HG02759 (cell line): ENCODE results near the gene TTC4.

ENCODE experiments used
- ATAC-seq: cut with Tn5 transposase; IDR thresholded peaks from one replicate; pipeline ENCODE4 v1.9.1; 2021; ENCODE audit warnings: mild to moderate bottlenecking, moderate library complexity; ENCODE audit not compliant: unreplicated experiment

Gene TTC4

DNA sequence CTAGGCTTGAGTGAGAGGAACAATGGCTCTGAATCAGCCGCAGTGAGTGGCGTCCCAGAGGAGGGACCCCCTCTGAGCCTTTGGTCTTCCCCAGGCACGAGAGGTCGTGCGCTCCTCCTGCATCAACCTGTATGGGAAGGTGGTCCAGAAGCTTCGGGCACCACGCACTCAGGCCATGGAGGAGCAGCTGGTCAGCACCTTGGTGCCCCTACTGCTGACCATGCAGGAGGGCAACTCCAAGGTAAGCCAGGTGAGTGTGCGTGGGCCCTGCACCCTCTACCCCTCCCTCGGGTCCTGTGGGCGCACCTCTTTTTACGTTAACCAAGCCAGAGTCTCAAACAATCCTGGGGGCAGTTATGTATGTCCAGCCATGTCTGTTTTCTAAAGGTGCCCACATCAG lies 13.7 kb upstream of the TTC4 start:
- no peak for ATAC-seq

DNA sequence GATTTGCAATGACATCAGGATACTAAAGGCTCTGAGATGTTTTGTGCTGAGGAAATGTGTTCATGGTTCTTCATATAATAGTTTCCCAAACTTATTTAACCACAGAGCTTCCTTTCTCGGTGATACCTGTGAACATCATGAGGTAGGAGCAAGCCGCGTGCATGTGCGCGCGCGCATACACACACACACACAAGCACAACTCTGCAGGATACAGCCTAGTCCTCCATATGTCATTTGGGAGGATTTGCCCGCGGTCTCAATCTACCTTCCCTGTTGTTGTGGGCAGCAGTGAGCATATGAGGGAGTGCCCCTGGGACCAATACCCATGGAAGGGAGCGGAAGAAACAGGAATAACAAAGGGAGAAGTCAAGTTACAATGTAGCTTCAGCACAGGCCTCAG lies 12.2 kb upstream of the TTC4 start:
- ATAC-seq: no peak

DNA sequence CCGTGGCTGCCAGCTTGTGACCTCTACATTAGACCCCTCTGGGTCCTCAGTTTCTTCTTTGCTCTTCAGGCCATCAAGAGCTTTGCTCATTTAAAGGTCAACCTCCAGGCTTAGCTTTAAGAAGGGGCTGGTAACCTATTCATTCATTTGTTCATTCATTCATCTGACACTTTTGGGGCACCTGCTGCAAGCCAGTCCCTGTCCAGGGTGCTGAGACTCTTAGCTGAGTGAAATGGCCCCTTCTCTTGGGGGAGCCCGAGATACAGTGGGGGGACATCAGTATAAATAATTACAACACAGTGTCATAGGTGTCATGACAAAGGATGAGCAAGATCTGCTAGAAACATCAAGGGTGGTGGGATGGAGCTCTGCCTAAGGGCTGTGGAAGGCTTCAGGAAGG lies 10.5 kb upstream of the TTC4 start:
- no peak for ATAC-seq

DNA sequence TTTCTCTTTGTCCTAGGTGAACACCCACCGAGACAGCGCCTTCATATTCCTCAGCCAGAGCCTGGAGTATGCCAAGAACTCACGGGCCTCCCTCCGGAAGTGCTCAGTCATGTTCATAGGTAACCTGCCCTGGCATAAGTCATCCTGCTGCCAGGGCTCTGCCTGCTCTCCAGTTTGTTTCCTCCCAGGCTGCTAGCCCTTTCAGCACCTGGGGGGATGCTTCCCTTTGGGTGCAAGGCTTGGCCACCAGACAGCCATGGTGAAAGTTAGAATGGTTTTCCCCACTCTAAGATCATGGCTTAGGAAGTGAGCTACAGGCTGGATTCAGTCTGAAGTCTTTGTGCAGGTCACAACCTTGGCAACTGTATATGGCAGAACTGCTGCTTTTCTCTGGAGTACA lies 9.2 kb upstream of the TTC4 start:
- ATAC-seq: no peak

DNA sequence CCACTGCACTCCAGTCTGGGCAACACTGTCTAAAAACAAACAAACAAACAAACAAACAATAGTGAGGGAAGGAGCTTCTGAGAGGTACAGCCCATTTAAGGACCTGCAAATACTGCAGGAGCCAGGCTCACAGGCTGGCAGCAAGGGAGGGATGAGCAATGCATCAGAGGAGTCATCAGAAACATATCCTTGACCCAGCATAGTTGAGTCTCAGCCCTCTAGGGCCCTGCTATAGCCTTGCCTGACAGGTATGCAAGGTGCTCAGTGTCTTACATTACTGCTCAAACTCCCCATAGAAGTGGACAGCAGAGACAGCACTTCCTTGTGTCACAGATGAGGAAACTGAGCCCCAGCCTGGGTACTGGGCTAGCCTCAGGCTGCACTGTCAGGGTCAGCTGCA lies 7.3 kb upstream of the TTC4 start:
- ATAC-seq: no peak

DNA sequence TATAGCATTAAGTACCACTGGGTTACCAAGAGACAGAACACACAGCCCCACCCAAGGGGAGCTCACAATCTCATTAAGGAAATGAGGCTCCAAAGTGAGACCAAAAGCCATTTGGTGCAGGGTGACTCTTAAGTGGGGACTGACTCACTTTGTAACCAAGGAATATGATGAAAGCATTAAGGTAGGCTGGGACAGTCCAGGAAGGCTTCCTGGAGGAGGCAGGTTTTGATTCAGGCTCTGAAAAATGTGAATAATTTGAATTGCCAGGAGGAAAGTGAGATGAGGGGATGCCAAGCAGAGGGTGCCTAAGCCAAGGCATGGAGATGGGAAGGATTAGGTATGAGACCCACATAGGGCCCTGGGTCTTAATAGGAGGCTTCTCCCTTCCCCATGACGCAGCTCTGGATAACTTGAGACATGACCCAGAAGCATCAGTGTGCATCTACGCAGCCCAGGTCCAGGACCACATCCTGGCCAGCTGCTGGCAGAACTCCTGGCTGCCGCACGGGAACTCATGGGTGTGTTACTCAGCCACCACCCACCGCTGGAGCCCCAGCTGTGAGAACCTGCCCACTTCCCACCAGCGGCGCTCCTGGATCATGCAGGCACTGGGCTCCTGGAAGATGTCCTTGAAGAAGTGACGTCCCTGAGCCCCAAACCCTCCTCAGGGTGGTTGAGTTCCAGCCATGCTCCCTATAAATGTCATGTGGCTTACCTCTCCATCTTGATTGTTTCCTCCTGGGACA lies 5.9 kb upstream of the TTC4 start:
- ATAC-seq: no peak

DNA sequence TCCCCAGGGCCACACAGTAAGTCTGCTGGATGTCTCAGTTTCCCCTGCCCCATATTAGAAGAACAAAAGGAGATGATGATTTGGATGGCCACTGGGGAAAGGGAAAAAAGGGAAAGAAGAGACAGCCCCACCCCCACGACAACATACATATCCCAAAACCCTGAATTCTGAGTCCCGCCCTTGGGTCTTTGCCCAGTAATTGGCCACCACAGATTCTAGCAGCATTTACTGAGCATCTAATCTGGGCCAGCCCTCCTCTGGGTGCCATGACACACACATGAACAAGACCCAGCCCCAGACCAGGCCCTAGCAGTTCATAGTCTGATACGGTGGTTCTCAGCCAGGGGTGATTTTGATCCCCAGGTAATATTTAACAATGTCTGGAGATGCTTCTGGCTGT lies 5.2 kb upstream of the TTC4 start:
- no peak for ATAC-seq

DNA sequence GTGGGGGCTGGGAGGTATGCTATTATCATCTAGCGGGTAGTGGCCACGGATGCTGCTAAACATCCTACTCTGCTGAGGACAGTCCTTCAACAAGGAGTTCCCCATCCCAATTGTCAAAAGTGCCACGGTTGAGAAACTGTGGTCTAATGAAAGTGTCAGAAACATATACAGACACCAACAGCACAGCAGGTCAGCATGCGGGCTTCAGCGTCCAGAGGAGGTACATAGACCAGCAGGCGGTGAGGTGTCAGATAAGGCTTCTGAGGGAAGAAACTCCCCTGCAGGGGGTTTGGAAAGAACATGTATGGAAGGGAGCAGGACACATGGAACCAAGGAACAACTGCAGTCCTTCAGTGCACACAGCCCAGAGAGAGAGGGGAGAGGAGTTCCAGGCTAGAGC lies 4.8 kb upstream of the TTC4 start:
- ATAC-seq: no peak

DNA sequence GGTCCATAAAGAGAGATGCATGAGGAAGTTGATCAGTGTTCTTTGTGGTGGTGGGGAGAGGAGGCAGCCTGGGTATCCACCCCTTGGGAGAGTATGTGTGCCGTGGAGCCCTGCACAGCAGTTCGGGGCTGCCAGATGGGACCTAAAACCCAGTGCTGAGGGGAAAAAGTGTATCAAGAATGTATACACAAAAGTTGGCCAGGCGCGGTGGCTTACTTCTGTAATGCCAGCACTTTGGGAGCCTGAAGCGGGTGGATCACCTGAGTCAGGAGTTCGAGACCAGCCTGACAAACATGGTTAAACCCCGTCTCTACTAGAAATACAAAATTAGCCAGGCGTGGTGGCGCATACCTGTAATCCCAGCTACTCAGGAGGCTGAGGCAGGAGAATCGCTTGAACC lies 4.1 kb upstream of the TTC4 start:
- ATAC-seq: no peak

DNA sequence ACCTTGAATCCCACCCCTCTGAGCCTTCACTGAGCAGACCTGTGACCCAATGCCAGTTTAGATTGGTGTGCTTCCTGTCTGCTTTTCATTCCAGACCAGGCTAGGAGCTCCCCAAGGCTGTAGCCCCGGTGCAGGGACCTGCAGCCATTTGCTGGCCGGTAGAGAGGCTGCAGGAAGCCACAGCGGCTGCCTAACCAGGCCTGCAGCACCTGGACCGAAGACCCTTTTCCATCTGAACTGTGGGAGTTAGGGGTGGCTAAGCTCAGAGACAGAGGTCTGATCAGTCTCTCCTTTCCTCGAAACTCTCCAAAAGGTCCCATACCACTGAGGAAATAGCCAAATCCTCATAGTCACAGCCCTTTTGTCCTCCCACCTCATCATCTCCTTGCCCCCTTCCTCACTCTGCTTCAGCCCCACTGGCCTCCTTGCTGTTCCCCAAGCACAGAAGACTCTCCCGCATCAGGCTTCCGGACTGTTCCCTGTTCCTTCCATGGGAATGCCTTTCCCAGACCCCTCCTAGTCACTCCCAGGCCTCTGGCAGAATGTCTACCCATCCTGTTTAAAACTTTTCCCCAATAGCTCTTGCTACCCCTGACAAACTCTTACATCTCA lies 674 bp upstream of the TTC4 start:
- no peak for ATAC-seq

DNA sequence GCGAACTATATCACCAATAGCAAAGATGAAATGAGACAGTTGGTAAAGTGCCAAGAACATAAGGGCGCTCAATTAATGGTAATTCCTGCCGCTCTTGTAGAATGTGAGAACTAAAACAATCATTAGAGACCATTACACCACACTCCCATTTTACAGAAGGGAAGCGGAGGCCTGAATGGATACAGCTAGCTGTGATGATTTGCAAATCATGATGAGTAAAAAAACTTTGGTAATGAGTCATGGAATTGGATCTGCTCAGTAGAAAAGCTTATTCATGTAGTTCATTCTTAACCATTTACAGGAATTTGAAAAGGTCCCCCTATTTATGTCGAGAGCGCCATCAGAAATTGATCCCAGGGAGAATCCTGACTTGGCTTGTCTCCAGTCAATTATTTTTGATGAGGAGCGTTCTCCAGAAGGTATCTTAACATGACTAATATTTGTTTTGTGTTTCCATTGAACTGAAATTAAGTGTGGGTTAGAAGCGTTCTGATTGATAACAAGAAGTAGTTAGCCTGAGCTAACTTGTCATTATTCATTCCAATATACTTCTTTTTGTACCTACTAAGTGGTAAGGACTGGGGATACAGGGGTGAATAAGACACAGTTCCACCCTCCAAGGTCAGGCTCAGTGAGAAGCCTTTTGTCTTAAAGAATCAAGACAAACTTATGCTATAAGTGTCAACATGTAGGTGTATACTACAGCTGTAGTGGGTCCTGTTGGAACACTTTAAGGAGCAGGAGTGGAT lies 812 bp downstream of the TTC4 start:
- no peak for ATAC-seq

DNA sequence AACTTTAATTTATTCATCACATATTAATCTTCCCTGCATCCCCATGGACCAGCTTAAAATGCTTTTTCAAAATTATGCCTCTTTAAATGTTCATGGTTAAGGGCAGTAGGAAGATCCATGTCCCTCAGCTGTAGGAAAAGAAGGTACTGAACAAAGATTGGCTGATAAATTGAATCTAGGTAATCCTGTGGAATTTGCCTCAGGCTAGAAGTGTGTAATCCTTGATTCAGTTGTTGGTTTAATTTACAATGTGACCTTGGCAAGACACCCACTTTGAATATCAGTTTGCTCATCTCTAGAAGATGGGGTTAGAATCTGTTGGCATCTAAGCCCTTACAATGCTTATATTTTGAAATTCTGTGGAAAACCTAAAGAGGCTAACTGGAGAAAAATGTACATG lies 6.1 kb downstream of the TTC4 start:
- ATAC-seq: no peak

DNA sequence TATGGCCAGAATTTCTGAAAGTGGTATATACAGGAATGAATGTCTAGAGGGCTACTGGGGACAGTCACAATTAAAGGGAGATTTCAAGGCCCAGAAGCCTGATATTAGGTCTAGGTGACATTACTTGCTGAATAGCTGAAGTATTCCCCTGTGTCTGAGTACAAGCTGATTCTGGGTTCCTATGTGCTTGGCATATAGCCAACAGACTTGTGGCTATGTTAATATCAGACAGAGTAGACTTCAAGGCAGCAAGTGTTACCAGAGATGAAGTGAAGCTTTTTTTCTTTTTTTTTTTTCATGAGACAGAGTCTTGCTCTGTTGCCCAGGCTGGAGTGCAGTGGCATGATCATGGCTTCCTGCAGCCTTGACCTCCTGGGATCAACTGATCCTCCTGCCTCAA lies 8.3 kb downstream of the TTC4 start:
- ATAC-seq: no peak

DNA sequence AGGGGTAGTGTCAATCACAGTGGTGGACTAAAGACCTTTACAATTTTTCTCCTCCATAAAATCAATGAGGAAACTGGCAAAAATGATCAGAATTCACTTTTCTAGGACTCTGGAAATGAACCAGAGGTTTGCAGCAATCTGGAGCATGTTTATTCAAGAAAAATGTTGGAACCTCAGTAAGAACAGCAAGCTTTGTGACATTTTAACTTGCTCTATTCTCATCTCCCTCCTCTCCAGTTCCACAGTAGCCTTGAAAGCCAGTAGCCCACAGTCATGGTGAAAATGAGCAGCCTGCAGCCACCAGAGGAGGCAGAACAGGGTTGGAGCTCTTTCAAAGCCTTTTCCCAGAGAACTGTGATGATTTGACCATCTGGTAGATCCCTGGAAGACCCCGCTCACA lies 9.1 kb downstream of the TTC4 start:
- no peak for ATAC-seq

DNA sequence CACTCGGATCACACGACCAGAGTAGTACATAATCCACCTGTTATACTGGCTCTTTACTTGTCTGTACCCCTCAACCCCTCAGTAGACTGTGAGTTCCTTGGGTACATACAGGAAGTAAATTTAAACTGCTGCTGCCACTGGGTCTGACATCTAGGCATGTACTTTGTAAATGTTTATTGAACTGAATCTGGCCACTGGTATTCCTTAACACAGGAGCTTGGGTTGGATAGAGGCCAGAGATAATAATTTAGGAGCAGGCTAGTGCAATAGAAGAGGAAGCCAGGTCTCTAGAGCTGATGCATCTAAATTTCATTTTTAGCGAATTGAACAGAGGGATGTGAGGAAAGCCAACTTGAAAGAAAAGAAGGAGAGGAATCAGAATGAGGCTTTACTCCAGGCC lies 12.4 kb downstream of the TTC4 start:
- no peak for ATAC-seq

DNA sequence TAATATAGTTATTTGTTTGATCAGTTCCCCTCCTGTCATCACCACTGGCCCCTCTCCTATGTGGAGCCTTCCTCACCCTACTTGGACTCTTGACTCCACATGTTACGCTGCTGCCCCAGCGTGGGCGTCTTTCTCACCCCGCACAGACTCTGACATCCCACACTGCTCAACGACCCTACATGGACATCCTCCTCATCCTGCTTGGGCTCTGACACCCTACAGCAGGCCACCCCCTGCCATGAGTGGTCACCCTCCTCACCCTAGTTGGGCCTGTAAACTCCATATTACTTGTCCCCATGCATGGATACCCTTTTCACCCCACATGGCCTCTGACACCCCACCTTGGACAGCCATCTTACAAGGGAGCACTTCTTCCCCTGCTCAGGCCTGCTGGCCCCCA lies 21.0 kb downstream of the TTC4 start:
- no peak for ATAC-seq

DNA sequence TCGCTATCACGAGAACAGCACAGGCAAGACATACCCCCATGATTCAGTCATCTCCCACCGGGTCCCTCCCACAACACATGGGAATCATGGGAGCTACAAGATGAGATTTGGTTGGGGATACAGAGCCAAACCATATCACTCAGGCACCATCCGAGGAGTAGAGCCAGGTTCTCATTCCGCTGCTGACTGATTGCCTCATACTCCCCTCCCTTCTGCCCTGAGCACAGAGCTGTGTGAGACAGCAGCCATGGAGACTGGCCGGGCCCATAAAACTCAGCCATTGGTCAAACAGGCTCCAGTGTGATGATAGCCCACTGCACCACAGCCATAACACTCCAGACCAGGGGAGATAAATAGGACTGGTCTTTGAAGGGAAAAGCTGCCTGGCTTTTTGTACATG lies 22.6 kb downstream of the TTC4 start:
- ATAC-seq: no peak

DNA sequence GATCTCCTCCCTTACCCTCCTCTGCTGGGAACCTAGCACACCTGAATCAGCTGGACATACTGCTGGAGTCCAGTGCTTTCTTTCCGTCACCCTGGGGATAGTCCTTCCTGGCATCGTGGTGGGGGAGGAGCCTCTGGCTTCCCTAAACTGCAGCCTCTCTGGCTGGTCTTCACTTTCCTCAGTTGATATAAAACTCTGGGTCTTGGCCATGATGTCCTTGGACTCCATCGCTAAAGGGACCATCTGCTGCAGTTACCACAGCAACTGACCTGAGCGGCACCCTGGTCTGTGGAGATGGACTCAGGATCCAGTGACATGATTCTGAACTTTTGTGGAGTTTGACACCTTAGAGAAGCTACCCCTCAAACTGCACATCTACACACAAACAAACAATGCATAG lies 25.9 kb downstream of the TTC4 start:
- no peak for ATAC-seq

DNA sequence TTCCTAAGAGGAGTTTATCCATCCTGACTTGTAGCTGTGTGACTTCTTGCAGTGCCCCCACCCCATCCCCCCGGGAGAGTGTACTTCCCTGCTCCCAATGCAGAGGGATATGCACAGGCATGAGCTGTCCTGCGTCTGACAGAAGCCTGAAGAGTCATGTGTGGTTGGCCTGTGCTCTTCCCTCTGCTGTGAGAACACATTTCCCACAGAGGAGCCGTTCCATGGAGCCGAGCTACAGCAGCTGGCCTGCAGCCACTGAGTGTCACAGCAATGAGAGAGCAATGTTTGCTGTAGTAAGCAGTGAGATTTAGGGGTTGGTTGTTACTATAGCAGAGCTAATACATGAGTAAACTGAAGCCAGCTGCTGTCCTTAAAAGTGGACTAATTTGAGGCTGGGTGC lies 26.6 kb downstream of the TTC4 start:
- ATAC-seq: no peak

DNA sequence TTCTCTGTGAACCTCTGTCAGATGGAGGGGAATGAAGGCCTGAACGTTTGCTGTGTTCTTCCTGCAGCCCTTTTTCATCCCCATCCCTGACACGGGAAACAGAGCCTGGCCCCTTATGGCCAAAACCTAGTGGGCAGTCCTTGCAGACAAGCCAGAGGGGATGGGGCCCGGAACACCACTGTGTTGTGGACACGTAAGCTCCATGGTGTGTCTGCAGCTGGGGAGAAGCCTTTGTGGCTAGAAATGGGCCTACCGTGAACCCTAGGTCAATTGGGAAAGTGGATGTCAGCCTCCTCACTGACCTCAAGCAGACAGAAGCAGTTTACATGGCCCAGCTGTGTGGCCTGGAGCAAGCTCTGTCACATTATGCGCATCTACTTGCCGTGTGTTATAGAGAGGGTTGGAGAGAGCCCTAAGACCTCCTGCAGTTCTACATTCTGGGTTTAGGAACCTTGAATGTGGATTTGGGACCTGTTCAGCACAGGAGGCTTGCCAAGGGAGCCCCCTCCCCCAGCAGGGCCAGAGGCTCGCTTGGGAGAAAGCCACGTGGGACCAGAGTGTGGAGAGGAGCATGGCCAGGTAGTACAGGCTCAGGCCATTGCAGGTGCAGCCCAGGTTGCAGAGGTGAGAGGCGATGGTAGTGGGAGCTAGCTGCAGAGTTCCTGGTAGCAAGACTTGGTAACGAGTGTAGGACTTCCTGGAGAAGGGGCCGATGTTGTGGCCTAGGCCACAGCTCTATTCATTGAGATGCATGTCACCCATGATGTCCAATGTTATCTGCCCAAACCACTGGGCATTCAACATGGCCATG lies 28.0 kb downstream of the TTC4 start:
- ATAC-seq: no peak

DNA sequence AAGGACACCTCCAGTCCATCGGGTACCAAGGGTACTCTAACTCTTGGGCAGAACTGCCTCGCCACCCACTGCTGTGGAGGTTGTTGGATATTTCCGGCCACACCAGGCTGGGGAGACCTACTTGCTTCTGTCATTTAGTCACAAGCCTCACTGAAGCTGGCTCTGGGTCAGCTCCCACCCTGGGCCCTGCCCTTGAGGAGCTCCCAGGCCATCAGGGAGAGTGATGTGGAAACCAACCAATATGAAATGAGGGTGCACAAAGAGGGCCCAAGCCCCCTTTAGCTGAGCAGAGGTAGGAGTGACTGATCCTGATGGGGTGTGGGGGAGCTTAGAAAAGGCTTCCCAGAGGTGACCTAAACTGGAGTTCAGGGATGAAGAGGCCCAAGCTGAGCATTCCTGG lies 29.0 kb downstream of the TTC4 start:
- no peak for ATAC-seq

DNA sequence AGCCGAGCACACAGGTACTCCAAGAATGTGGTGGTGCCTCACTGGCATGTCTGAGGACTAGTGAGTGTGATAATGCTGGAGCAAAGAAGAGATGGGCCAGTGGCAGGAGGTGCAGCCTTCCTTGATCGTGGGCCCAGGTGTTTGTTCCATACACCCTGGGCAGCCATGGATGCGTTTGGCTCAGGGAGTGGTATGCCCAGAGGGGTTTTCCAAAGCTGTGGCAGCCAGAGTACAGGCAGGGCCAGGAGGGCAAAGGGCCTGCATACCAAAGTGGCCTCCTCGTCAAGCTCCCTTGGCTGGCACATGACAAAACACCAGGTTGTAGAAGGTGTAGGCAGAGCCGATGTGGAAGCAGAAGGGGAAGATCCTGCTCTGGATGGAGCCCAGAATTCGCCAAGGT lies 29.6 kb downstream of the TTC4 start:
- ATAC-seq: no peak
